GM19099 (cell line): ENCODE data around the gene ZNF438.

ENCODE experiments used
- POLR2A ChIP-seq: IDR thresholded peaks from 3 replicates; pipeline ENCODE4 v1.6.1; 2011; ENCODE audit warnings: low read depth; ENCODE audit not compliant: insufficient read length; ENCODE audit errors: extremely low read depth

The ZNF438 gene

DNA sequence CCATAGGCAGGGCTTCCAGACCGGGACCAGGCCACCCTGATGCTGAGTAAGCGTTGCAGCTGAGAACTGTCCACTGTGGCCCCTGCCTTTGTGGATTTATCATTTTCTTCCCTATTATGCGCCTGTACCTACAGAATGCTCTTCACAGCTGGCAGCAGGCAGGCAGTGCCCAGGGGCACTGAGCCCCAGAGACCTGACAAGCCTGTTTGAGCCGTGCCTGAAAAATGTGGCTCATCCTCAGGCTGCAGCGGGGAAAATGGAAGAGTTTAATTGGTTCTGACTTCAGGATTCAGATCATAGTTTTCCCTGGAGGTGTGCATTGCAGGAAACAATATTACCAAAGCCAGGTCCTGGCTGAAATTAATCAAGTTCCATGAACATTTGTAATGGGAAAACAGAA lies 200.2 kb downstream of the ZNF438 start:
- TF ChIP-seq POLR2A: no peak

DNA sequence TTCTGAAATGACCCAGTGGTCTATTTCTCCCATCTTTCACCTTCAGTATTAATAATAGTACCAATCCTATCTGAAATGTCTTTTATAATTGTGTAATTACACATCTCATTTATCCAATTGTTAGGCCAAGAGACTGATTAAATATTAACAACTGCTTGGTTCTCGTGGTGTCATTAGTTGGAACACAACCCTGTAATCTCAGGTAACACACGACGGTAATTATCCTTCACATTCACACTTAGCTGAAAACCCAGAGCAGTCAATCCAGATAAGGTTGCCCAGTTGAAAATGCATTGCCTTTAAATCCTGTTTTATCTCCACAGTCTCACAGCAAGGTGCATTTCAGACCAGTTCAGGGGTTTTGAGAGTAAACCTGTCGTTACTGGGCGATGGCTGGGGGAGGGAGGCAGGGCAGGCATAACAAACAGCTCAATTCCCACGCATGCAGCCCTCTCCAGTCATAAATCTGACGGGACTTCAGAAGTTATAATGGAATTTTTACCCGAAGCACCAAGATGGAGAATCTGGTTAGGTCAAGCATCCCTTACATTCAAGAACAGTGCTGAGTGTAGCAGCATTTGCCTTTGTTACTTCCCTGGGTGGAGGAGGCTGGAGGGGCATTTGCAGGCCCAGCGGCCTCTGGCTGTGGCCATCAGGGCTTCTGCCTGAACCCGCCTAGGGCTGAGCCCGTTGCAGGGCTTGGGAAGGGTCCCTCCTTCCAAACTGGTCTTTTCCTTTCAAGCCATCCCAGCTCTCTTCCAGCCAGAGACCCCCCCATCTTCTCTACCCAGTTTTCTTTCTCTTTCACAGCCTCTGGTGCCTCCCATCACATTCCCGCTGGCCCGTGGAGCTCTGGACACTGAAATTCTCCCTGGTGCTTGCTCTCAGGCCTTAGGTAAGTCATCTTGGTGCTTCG lies 201.1 kb downstream of the ZNF438 start:
- TF ChIP-seq POLR2A: no peak

DNA sequence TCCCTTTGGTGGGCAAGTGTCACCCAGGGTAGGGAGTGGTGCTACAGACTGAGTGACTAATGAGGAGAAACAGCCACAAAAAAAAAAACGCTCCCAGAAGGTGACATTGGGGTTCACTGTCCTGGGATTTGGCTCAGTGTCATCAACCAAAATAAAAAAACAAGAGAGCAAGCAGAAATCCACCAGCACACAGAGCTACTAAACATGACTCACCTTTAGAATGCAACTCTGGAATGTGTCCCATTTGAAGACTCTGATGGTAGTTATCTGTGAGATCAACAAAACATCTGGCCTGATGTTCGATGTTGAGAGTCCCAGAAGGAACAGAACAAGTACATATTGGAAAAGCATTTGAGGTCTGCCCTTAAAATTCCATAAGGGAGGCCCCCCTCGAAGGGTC lies 201.8 kb downstream of the ZNF438 start:
- no peak for TF ChIP-seq POLR2A

DNA sequence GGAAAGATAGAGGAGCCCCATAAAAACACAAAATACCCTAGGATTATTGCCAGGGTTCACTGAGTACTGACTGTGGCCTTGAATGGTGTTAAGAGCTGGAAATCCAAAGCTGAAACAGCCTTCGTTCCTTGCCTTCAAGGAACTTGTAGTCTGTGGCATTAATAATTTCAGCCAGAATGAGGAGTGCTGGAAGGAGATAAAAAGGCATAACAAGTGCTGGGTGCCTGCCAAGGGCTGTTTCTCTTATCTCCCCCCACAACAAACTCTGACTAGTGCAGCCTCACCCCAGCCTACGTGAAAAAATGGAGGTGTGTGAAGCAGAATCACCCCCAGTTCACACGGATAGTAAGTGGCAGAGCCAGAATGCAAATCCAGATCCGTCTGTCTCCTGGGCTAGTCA lies 203.0 kb downstream of the ZNF438 start:
- TF ChIP-seq POLR2A: no peak

DNA sequence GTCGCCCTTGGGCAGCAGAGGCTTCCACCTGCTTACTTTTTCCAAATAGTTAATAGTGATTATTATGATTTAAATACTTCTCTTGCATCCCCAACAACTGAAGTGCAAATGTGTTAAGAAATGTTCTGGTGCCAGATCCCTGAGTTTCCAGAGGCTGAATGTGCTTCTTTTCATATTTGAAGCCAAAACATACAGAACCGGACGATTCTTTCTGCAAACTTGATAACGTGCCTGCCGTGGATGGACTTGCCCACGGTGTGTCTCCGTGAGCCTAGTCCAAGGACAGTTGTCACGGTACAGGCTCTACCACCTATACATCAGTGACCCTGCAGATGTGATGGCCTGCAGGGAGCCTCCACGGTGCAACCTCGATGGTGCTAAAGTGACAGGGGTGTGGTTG lies 203.5 kb downstream of the ZNF438 start:
- TF ChIP-seq POLR2A: no peak

DNA sequence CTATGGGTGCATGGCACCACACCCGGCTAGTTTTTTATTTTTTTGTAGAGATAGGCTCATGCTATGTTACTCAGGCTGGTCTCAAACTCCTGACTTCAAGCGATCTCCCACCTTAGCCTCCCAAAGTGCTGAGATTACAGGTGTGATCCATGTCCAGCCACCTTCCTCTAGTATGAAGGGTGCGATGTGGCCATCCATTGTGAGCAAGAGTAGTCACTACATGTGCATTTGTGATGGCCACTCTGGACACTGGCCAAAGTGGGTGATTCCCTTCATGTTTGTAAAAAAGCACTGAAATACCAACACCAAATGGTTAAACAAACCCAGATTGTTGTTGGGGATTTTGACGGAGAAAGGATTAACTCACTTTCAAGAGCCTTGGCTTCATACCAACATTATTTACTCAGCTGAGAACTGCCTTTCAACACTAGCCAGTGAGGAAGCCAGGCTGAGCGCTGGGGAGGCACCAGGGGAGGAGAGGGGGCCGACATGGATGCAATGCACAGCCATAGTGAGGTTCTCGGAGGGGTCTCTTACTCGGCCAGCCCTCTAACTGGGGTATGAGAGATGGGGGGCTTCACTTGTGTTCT lies 204.0 kb downstream of the ZNF438 start:
- TF ChIP-seq POLR2A: no peak

DNA sequence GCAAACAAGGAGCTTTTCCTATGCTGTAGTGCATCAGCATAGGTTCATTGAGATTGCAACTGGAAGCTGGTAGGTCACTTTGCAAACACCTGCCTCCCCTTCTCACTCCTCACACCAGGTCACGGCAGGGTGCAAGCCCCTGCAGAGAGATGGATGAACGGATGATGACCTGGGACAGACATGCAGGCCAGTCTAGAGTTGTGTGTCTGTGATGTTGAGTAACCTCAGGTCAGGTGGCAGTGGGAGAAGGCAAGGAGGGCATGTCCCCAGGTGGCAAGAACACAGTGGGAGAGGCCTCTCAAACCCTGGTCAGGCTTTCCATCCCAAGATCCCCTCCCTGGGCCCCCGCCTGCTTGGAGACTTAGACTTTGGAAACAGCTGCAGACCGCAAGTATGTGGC lies 205.0 kb downstream of the ZNF438 start:
- TF ChIP-seq POLR2A: no peak

DNA sequence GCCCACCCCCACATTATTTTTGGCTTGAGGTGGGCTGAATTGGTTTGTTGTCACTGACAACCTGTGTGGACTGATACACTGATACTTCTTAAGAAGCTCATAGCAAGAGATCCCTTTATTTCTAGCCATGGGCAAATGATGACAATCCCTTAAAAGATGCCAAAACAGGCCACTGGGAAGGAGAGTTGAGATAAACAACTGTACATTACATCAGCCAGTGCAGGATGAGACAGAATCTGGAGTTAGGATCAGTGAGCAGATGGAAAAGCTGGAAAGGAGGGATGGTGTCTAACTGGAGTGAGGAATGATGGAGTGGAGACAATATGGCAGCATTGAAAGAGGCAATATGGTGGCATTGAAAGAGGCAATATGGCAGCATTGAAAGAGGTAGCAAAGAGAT lies 206.2 kb downstream of the ZNF438 start:
- no peak for TF ChIP-seq POLR2A

DNA sequence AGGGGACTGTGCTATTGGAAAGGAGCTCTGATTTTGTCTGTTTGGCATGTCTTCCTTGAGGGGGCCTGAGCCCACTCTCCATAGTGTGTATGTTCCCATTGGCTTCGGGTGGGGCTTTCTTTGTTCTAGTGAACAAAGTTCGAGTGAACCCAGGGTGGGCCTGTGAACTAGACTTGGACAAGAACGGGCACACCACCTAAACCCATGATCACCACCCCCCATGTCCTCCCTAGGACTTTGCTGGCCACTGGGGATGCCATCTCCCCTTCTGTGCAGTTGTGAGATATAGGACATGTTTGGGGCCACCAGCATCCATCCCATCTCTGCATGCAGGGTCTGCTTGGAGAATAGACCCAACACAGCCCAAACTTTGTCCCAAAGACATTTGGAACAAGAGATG lies 206.6 kb downstream of the ZNF438 start:
- no peak for TF ChIP-seq POLR2A

DNA sequence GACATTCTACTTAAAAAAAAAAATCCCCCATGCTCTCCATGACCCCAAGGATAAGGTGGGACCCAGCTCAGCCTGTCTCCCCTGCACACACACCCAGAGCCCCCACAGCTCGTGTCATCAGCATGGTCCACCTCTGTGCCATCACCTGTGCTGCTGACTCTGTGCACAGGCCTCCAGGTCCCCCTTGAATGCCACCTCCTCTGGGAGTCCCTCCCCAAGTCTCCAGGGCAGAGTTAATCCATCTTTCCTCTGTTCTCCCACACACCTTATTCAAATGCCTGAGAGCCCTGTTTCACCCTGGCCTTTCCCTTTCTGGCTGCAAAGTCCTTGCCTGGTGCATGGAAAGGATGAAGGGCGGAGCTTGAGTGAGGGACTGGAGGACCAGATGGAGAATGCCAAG lies 208.0 kb downstream of the ZNF438 start:
- no peak for TF ChIP-seq POLR2A

DNA sequence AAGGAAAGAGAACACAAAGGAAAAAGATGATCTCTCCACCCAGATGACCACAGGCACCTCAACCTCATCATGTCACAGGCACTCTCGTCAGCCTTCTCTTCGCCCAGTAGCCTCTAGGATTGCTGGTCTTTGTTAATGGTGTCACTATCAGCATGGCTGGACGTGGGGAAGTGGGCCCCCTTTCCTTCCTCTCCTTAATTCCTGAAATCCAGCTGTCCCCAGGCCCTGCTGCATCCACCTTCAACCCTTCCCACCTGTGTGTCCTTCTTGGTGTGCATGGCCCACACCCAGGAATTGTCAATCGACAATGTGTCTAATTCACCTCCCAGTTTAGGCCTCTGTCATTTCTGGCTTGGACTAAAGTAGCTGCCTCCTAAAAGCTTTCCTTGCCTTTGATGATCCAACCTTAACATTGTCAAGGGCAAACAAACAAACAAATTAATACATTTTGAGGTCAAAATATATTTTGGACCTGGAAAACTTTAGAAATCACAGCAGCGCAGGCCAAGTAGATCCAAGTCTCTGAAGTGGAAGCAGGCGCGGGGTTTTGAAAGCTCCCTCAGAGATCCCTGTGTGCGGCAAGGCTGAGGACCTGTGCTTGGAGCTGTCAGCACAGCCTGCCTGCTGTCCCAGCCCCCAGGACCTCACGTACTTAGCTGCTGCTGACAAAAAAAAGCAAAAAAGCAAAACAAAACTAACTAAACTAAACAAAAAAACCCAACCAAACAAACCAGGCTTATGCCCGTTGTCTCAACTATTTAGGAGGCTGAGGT lies 208.8 kb downstream of the ZNF438 start:
- TF ChIP-seq POLR2A: no peak

DNA sequence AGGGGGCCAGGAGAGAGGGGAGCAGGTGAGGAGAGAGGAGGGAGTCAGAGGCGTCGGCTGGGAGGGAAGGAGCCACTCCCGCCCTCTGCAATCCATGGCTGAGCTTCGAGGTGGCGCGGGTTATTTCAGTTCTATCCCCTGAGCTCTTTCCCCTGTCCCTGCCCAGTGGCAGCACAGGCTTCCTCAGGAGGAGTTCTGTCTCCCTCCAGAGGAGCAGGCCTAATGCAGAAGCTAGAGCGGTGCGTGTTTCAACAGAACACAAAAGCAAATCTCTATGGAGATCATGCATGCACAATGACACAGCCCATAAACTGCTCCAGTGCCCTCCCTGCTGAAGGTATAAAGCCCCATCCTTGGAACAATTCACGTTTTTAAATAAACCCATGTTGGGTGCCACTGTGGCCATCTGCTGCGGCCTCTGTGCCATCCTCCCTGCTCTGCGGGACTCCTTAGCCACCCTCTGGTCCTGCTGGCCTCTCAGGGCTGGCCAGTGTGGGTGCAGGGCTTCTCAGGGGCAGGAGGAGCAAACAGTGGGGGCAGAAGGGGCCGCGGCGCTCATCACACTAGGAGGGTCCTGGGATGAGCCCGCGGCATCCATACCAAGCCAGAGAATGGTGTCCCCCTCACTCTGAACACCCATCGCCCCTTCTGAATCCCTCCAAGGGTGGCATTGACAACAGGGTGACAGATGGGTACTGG lies 209.5 kb downstream of the ZNF438 start:
- no peak for TF ChIP-seq POLR2A

DNA sequence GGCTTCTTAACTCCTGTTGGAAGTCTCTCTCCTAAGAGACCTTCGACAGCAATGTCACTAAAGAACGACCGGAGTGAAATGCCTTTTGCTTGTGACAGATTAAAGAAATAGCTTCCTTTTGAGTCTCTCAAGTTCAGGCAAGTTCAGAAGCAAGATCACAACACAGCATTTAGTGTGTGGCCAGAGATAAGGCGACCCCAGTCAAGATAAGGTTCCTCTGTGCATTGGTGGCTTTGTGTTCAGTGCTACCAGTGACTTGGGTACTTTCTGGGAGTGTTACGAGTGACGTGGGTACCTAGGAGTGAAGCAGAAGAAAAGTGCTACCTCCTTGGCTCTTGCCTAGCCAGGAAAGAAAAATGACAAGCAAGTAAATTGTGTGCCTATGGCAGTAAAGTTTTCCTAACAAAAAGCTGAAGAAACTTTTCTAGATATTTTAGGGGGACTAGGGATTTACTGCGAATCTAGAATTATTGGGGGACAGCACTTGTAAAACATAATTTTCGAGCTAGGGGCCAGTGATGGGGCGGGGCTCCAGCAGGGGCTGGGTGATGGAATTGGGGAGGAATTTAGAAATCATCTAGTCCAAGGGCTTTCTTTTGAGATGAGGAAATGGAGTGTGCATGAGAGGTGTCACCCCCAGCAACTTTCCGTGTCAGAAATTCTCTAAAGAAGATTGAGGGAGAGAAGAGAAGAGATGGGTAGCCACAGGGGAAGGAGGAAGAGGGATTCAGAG lies 210.2 kb downstream of the ZNF438 start:
- TF ChIP-seq POLR2A: no peak

DNA sequence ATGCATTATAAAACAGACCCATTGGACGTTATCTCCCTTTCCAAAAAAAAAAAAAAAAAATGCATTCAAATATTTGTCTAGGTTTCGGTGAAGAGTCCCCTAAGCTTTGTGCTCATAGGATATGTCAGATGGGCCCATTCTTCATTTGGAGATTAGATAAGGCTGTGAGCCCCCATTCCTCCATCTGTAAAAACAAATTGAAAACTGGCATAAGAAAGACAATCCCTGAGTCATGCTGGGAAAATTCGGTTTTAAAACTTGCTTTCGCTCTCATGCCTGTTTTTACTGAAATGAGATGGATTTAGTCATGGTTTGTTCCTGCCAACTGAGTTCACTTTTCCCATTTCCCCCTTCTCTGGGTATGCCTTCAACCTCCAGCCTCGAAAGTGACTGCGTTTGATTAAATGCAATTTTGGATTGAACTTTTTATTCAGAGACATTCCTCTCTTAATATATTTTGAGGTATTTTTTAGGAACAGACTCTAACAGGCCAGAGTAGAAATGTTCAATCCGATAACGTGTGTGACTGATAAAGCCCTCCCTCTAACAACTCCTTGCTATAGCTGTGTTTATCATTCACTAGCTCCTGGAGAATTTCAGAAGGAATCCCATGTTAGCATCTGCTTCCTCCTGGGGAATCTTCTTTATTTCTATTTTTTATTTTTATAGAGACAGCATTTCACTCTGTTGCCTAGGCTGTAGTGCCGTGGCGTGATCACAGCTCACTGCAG lies 211.2 kb downstream of the ZNF438 start:
- no peak for TF ChIP-seq POLR2A
